ENCODE measurements around the gene PLCL1.

The PLCL1 gene

GRCh38 chr2:198161151-198161550 is 356.8 kb downstream of the PLCL1 start:
- no peaks in the 10 kb centered on the region for H3K27me3 ChIP-seq (ENCODE audit: control insufficient read depth in 5 of 5, insufficient read depth in 4 of 5, low read length in 5 of 5)
- H3K27ac ChIP-seq (ENCODE audit: low read depth, low read length), result no peak overlapping the region
- no peak overlapping the region for H3K9ac ChIP-seq (ENCODE audit: low read length in 5 of 5)
- peaks cover 0 to 8% (median 3%) of the 10 kb centered on the region in 5 donors for H3K9me3 ChIP-seq (ENCODE audit: control insufficient read depth in 5 of 5, low read length in 5 of 5)
- no peaks in the 10 kb centered on the region for H3K4me1 ChIP-seq (ENCODE audit: control insufficient read depth in 5 of 5, insufficient read depth in 5 of 5, low read length in 5 of 5)
- no peak overlapping the region for H3K4me3 ChIP-seq (ENCODE audit: low read depth in 1 of 5, low read length in 5 of 5)
- H3K36me3 ChIP-seq (ENCODE audit: control insufficient read depth in 5 of 5, insufficient read depth in 5 of 5, low read length in 5 of 5), result no peaks in the 10 kb centered on the region

GRCh38 chr2:198162276-198162675 is 357.9 kb downstream of the PLCL1 start:
- no peak overlapping the region for H3K9ac ChIP-seq (ENCODE audit: low read length in 5 of 5)
- H3K27me3 ChIP-seq (ENCODE audit: control insufficient read depth in 5 of 5, insufficient read depth in 4 of 5, low read length in 5 of 5), result no peaks in the 10 kb centered on the region
- H3K36me3 ChIP-seq (ENCODE audit: control insufficient read depth in 5 of 5, insufficient read depth in 5 of 5, low read length in 5 of 5), result no peaks in the 10 kb centered on the region
- H3K27ac ChIP-seq (ENCODE audit: low read depth, low read length), result no peak overlapping the region
- no peak overlapping the region for H3K4me3 ChIP-seq (ENCODE audit: low read depth in 1 of 5, low read length in 5 of 5)
- H3K9me3 ChIP-seq (ENCODE audit: control insufficient read depth in 5 of 5, low read length in 5 of 5), result peaks cover 0 to 8% (median 2%) of the 10 kb centered on the region in 5 donors
- H3K4me1 ChIP-seq (ENCODE audit: control insufficient read depth in 5 of 5, insufficient read depth in 5 of 5, low read length in 5 of 5), result no peaks in the 10 kb centered on the region

GRCh38 chr2:198164843-198165242 is 360.4 kb downstream of the PLCL1 start:
- Histone ChIP-seq H3K27me3 (ENCODE audit: control insufficient read depth in 5 of 5, insufficient read depth in 4 of 5, low read length in 5 of 5) (no peaks in the 10 kb centered on the region), H3K36me3 (ENCODE audit: control insufficient read depth in 5 of 5, insufficient read depth in 5 of 5, low read length in 5 of 5) (no peaks in the 10 kb centered on the region), H3K4me1 (ENCODE audit: control insufficient read depth in 5 of 5, insufficient read depth in 5 of 5, low read length in 5 of 5) (no peaks in the 10 kb centered on the region), H3K9me3 (ENCODE audit: control insufficient read depth in 5 of 5, low read length in 5 of 5) (peaks cover 0 to 3% (median 0%) of the 10 kb centered on the region in 5 donors), H3K27ac (ENCODE audit: low read depth, low read length) (no peak overlapping the region), H3K4me3 (ENCODE audit: low read depth in 1 of 5, low read length in 5 of 5) (no peak overlapping the region), H3K9ac (ENCODE audit: low read length in 5 of 5) (no peak overlapping the region)

DNA sequence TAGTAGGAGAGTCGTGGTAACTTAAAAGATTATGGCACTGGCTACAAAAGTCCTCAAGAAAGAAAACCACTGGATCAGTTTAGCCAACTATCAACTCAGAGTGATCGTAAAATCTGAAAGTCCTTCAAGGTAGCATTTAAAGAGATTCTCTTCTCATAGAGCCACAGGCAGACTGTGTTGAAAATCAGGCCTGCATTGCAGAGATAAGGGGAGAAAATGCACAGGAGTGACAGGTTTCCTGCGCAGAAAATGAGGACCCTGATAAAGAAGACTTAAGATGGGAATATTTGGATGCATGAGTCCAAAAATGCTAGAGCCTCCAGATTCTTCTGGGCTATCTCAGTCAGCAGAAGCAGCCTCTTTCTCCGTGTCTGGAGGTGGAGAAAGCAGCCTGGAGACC is 360.9 kb downstream of the PLCL1 start:
- Histone ChIP-seq H3K4me3 (ENCODE audit: low read depth in 1 of 5, low read length in 5 of 5) (no peak overlapping the region), H3K4me1 (ENCODE audit: control insufficient read depth in 5 of 5, insufficient read depth in 5 of 5, low read length in 5 of 5) (no peaks in the 10 kb centered on the region), H3K36me3 (ENCODE audit: control insufficient read depth in 5 of 5, insufficient read depth in 5 of 5, low read length in 5 of 5) (no peaks in the 10 kb centered on the region), H3K27me3 (ENCODE audit: control insufficient read depth in 5 of 5, insufficient read depth in 4 of 5, low read length in 5 of 5) (no peaks in the 10 kb centered on the region), H3K27ac (ENCODE audit: low read depth, low read length) (no peak overlapping the region), H3K9ac (ENCODE audit: low read length in 5 of 5) (no peak overlapping the region), H3K9me3 (ENCODE audit: control insufficient read depth in 5 of 5, low read length in 5 of 5) (peaks cover 0 to 3% (median 0%) of the 10 kb centered on the region in 5 donors)

DNA sequence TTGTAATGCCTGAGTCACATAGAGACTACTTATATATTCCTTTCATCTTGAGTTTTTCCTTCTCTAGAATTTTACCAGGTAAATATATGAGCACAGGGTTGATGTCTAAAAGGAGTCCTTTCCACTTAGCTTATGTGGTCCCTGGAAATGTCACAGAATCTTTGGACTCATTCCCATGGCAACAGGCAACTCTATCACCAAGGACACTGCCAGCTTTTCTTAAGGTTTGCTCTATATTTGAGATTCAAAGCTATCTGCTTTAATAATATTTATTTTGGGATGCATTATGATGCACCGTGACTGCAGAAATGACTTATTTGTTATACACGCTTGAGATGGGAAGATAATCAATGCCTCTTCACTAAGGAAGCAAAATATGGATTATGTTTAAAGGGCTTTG is 363.0 kb downstream of the PLCL1 start:
- Histone ChIP-seq H3K4me1 (ENCODE audit: control insufficient read depth in 5 of 5, insufficient read depth in 5 of 5, low read length in 5 of 5) (peaks cover 0 to 5% (median 0%) of the 10 kb centered on the region in 5 donors), H3K9ac (ENCODE audit: low read length in 5 of 5) (no peak overlapping the region), H3K4me3 (ENCODE audit: low read depth in 1 of 5, low read length in 5 of 5) (no peak overlapping the region), H3K27me3 (ENCODE audit: control insufficient read depth in 5 of 5, insufficient read depth in 4 of 5, low read length in 5 of 5) (no peaks in the 10 kb centered on the region), H3K9me3 (ENCODE audit: control insufficient read depth in 5 of 5, low read length in 5 of 5) (peaks cover 0 to 3% (median 0%) of the 10 kb centered on the region in 5 donors), H3K27ac (ENCODE audit: low read depth, low read length) (no peak overlapping the region), H3K36me3 (ENCODE audit: control insufficient read depth in 5 of 5, insufficient read depth in 5 of 5, low read length in 5 of 5) (no peaks in the 10 kb centered on the region)

DNA sequence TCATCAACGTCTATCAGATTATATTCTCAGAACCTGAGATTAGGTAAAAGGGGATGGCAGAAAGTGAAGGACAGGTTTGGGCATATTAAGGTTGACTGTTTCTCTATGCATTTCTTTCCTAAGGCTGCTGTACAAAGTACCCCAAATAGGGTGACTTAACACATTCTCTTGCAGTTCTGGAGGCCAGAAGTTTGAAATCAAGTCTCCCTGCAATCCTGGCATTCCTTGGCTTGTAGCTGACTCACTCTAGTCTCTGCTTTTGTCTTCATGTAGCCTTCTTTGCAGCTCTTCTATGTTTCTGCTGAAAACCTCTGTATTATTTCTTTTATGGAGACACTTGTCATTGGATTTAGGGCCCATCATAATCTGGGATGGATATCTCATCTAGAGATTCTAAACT is 364.3 kb downstream of the PLCL1 start:
- Histone ChIP-seq H3K27ac (ENCODE audit: low read depth, low read length) (no peak overlapping the region), H3K9ac (ENCODE audit: low read length in 5 of 5) (no peak overlapping the region), H3K27me3 (ENCODE audit: control insufficient read depth in 5 of 5, insufficient read depth in 4 of 5, low read length in 5 of 5) (no peaks in the 10 kb centered on the region), H3K36me3 (ENCODE audit: control insufficient read depth in 5 of 5, insufficient read depth in 5 of 5, low read length in 5 of 5) (no peaks in the 10 kb centered on the region), H3K4me3 (ENCODE audit: low read depth in 1 of 5, low read length in 5 of 5) (no peak overlapping the region), H3K9me3 (ENCODE audit: control insufficient read depth in 5 of 5, low read length in 5 of 5) (peaks cover 0 to 3% (median 0%) of the 10 kb centered on the region in 5 donors), H3K4me1 (ENCODE audit: control insufficient read depth in 5 of 5, insufficient read depth in 5 of 5, low read length in 5 of 5) (peaks cover 0 to 8% (median 0%) of the 10 kb centered on the region in 5 donors)

DNA sequence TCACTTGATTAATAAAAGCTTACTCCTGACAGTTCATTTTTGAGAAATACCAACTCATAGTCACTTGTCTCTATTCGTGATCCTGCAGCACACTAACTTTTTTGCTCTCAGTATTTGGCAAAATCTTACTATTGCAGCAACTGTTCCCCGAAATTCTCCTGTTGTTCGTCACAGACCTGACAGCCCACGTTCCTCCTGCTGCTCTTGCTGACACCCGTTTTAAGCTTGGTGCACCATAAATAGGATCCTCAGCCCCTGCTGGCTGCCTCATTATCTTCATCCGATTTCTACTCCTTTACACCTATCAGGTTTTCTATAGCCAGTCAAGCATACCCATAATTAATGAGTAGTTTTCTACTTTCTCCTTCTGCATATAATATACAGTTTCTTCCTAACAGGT is 368.8 kb downstream of the PLCL1 start:
- no peaks in the 10 kb centered on the region for H3K27me3 ChIP-seq (ENCODE audit: control insufficient read depth in 5 of 5, insufficient read depth in 4 of 5, low read length in 5 of 5)

DNA sequence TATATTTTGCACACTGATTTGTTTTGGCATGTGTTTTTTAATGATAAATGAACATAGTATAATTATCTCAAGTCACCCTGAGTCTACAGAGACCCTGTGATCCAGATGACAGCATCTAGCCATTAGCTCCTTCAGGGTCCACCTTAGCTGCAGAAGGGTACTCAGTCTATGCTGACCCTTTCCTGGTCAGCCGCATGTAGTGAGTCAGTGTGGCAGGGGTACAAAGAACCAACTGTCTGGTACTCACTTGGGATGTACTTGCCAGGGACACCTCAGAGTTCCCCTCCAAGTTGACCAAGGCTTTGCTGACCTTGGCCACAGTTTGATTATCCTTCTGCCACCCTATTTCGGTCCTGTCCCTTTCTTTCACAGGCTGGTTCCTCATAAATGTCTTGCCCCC is 369.5 kb downstream of the PLCL1 start:
- no peak overlapping the region for H3K27ac ChIP-seq (ENCODE audit: low read depth, low read length)

More for the DNA sequence above, 368.8 kb downstream of the PLCL1 start:
- no peak overlapping the region for H3K27ac ChIP-seq (ENCODE audit: low read depth, low read length)
- H3K4me1 ChIP-seq (ENCODE audit: control insufficient read depth in 5 of 5, insufficient read depth in 5 of 5, low read length in 5 of 5), result peaks cover 0 to 8% (median 0%) of the 10 kb centered on the region in 5 donors
- no peaks in the 10 kb centered on the region for H3K36me3 ChIP-seq (ENCODE audit: control insufficient read depth in 5 of 5, insufficient read depth in 5 of 5, low read length in 5 of 5)
- peaks cover 0 to 4% (median 3%) of the 10 kb centered on the region in 5 donors for H3K9me3 ChIP-seq (ENCODE audit: control insufficient read depth in 5 of 5, low read length in 5 of 5)
- H3K9ac ChIP-seq (ENCODE audit: low read length in 5 of 5), result no peak overlapping the region
- H3K4me3 ChIP-seq (ENCODE audit: low read depth in 1 of 5, low read length in 5 of 5), result no peak overlapping the region

GRCh38 chr2:198175271-198175670 is 370.9 kb downstream of the PLCL1 start:
- no peak overlapping the region for H3K9ac ChIP-seq (ENCODE audit: low read length in 5 of 5)
- peaks cover 0 to 8% (median 3%) of the 10 kb centered on the region in 5 donors for H3K9me3 ChIP-seq (ENCODE audit: control insufficient read depth in 5 of 5, low read length in 5 of 5)
- H3K36me3 ChIP-seq (ENCODE audit: control insufficient read depth in 5 of 5, insufficient read depth in 5 of 5, low read length in 5 of 5), result no peaks in the 10 kb centered on the region
- no peaks in the 10 kb centered on the region for H3K27me3 ChIP-seq (ENCODE audit: control insufficient read depth in 5 of 5, insufficient read depth in 4 of 5, low read length in 5 of 5)
- no peak overlapping the region for H3K27ac ChIP-seq (ENCODE audit: low read depth, low read length)
- H3K4me1 ChIP-seq (ENCODE audit: control insufficient read depth in 5 of 5, insufficient read depth in 5 of 5, low read length in 5 of 5), result peaks cover 0 to 8% (median 0%) of the 10 kb centered on the region in 5 donors
- no peak overlapping the region for H3K4me3 ChIP-seq (ENCODE audit: low read depth in 1 of 5, low read length in 5 of 5)

More for the DNA sequence above, 369.5 kb downstream of the PLCL1 start:
- no peak overlapping the region for H3K9ac ChIP-seq (ENCODE audit: low read length in 5 of 5)
- H3K4me3 ChIP-seq (ENCODE audit: low read depth in 1 of 5, low read length in 5 of 5), result no peak overlapping the region
- H3K36me3 ChIP-seq (ENCODE audit: control insufficient read depth in 5 of 5, insufficient read depth in 5 of 5, low read length in 5 of 5), result no peaks in the 10 kb centered on the region
- no peaks in the 10 kb centered on the region for H3K27me3 ChIP-seq (ENCODE audit: control insufficient read depth in 5 of 5, insufficient read depth in 4 of 5, low read length in 5 of 5)
- H3K9me3 ChIP-seq (ENCODE audit: control insufficient read depth in 5 of 5, low read length in 5 of 5), result peaks cover 0 to 6% (median 3%) of the 10 kb centered on the region in 5 donors
- peaks cover 0 to 8% (median 0%) of the 10 kb centered on the region in 5 donors for H3K4me1 ChIP-seq (ENCODE audit: control insufficient read depth in 5 of 5, insufficient read depth in 5 of 5, low read length in 5 of 5)

GRCh38 chr2:198177040-198177439 is 372.6 kb downstream of the PLCL1 start:
- H3K9me3 ChIP-seq (ENCODE audit: control insufficient read depth in 5 of 5, low read length in 5 of 5), result peaks cover 0 to 8% (median 3%) of the 10 kb centered on the region in 5 donors
- H3K27me3 ChIP-seq (ENCODE audit: control insufficient read depth in 5 of 5, insufficient read depth in 4 of 5, low read length in 5 of 5), result no peaks in the 10 kb centered on the region
- H3K4me3 ChIP-seq (ENCODE audit: low read depth in 1 of 5, low read length in 5 of 5), result no peak overlapping the region
- no peak overlapping the region for H3K9ac ChIP-seq (ENCODE audit: low read length in 5 of 5)
- H3K4me1 ChIP-seq (ENCODE audit: control insufficient read depth in 5 of 5, insufficient read depth in 5 of 5, low read length in 5 of 5), result peaks cover 0 to 2% (median 0%) of the 10 kb centered on the region in 5 donors
- no peaks in the 10 kb centered on the region for H3K36me3 ChIP-seq (ENCODE audit: control insufficient read depth in 5 of 5, insufficient read depth in 5 of 5, low read length in 5 of 5)
- no peak overlapping the region for H3K27ac ChIP-seq (ENCODE audit: low read depth, low read length)

Data from subcutaneous abdominal adipose tissue (tissue), 5 donors.